Gastroesophageal sphincter (tissue), 4 donors: ENCODE data around the gene BRMS1L. TPM values are rescaled to one million over a fixed set of nuclear protein-coding genes. Genes with fewer than 3 reads are reported as not detected.

ENCODE experiments used
- ATAC-seq: fragments of 150-250 bp; one replicate; pipeline ENCODE4 v1.9.1; 2016; ENCODE audit warnings: mild to moderate bottlenecking, moderate library complexity
- H3K27ac ChIP-seq, 4 donors: fragments of 200-600 bp; sonication (generic) in 3 of 4; 1 replicate in 3 of 4; 2 replicates in 1 of 4; pipeline ENCODE4 v1.5.1; 2016 to 2019
- H3K27me3 ChIP-seq: fragments of 200-600 bp; sonication (generic); one replicate; pipeline ENCODE4 v1.5.1; 2019
- H3K36me3 ChIP-seq, 2 donors: fragments of 200-600 bp; sonication (generic); one replicate each; pipeline ENCODE4 v1.5.1; 2019; ENCODE audit warnings: control low read depth in 1 of 2
- H3K4me1 ChIP-seq, 3 donors: fragments of 200-600 bp; sonication (generic); 1 replicate in 2 of 3; 2 replicates in 1 of 3; pipeline ENCODE4 v1.5.1; 2016 to 2019; ENCODE audit warnings: control low read depth in 2 of 3
- H3K4me3 ChIP-seq, 2 donors: fragments of 200-600 bp; sonication (generic); one replicate each; pipeline ENCODE4 v1.5.1; 2019; ENCODE audit warnings: mild to moderate bottlenecking in 1 of 2, moderate library complexity in 1 of 2
- H3K9me3 ChIP-seq, 3 donors: fragments of 200-600 bp; sonication (generic); one replicate each; pipeline ENCODE4 v1.5.1; 2017 to 2019; ENCODE audit warnings: control low read depth in 2 of 3
- EP300 ChIP-seq: sonication (generic); formaldehyde crosslinking; IDR thresholded peaks from one replicate; pipeline ENCODE4 v1.6.1; 2017; ENCODE audit warnings: antibody characterized with exemption, mild to moderate bottlenecking
- POLR2A ChIP-seq, 2 donors: fragments of 450-650 bp; IDR thresholded peaks; one replicate each; pipeline ENCODE4 v1.6.1; 2017; ENCODE audit warnings: antibody characterized with exemption in 2 of 2, mild to moderate bottlenecking in 2 of 2, moderate library complexity in 1 of 2
- POLR2AphosphoS5 ChIP-seq: sonication (generic); formaldehyde crosslinking; IDR thresholded peaks from one replicate; pipeline ENCODE4 v1.6.1; 2017; ENCODE audit warnings: antibody characterized with exemption
- WGBS, 2 donors: methylation state at CpG; one replicate each; pipeline ENCODE4 v1.1.5; 2018; ENCODE audit warnings: low coverage in 1 of 2; 5-methylcytosine and 5-hydroxymethylcytosine counted together
- total RNA-seq, 4 donors: library from RNA; depleted of rRNA; stranded (reverse); fragments of >200 nt; gene quantifications; one replicate each; pipeline ENCODE4 v1.1.0, GENCODE V29; 2016
- TF ChIP-seq, protein P1 (sequence below), 4 experiments: fragments of 200-600 bp in 2 of 4; fragments of 450-650 bp in 2 of 4; sonication (generic) in 1 of 4; IDR thresholded peaks; one replicate each; pipeline ENCODE4 v1.5.1; 2017 to 2019; ENCODE audit warnings: antibody characterized with exemption in 4 of 4, mild to moderate bottlenecking in 2 of 4, moderate library complexity in 2 of 4

Gene BRMS1L
- total RNA-seq, 4 donors from 2014 or later: 5.4 to 8.9 (median 7.0) TPM

DNA sequence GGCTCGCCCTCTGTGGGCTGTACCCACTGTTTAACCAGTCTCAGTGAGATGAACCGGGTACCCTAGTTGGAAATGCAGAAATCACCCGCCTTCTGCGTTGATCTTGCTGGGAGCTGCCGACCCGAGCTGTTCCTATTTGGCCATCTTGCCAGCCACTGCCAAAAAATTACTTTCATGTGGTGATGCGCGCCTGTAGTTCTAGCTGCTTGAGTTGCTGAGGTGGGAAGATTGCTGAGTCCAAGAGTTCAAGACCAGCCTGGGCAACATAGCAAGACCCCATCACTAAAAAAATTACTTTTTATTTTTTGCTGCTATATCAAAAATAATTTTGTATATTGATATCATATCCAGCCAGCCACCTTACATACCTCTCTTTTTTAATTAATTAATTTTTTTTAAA lies 18.4 kb downstream of the BRMS1L start:
- no peaks in the 10 kb centered on the region for H3K4me1 ChIP-seq
- no peak overlapping the region for H3K27ac ChIP-seq
- TF ChIP-seq, protein P1, sequence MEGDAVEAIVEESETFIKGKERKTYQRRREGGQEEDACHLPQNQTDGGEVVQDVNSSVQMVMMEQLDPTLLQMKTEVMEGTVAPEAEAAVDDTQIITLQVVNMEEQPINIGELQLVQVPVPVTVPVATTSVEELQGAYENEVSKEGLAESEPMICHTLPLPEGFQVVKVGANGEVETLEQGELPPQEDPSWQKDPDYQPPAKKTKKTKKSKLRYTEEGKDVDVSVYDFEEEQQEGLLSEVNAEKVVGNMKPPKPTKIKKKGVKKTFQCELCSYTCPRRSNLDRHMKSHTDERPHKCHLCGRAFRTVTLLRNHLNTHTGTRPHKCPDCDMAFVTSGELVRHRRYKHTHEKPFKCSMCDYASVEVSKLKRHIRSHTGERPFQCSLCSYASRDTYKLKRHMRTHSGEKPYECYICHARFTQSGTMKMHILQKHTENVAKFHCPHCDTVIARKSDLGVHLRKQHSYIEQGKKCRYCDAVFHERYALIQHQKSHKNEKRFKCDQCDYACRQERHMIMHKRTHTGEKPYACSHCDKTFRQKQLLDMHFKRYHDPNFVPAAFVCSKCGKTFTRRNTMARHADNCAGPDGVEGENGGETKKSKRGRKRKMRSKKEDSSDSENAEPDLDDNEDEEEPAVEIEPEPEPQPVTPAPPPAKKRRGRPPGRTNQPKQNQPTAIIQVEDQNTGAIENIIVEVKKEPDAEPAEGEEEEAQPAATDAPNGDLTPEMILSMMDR (IDR thresholded peaks at IDR 0.05): no peak
- TF ChIP-seq EP300 (no peak), POLR2A (IDR thresholded peaks at IDR 0.05) (no peak), POLR2AphosphoS5 (no peak)
- H3K4me3 ChIP-seq: no peak overlapping the region
- 96% methylated on average over 4 of the region's 8 CpGs; no CpG with 5 or more reads in 1 of the 2 donors for WGBS, 2 donors
- H3K36me3 ChIP-seq: peaks cover 0 to 96% of the 10 kb centered on the region in 2 donors
- peaks cover 0 to 23% (median 0%) of the 10 kb centered on the region in 3 donors for H3K9me3 ChIP-seq
- no peak for ATAC-seq
- H3K27me3 ChIP-seq: no peaks in the 10 kb centered on the region

DNA sequence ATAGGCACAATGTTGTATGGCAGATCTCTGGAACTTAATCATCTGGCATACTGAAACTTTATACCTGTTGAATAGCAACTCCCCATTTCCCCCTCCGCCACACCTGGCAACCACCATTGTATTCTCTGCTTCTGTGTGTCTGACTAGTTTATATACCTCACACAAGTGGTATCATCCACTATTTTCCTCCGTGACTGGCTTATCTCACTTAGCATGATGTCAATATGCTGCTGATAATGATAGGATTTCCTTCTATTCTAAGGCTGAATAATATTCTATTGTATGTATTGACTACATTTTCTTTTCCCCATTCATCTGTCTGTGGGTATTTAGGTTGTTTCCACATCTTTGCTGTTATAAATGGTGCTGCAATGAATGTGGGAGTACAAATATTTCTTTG lies 21.5 kb downstream of the BRMS1L start:
- H3K27ac ChIP-seq: no peak overlapping the region
- H3K4me3 ChIP-seq: no peak overlapping the region
- H3K4me1 ChIP-seq: no peaks in the 10 kb centered on the region
- peaks cover 0 to 3% (median 0%) of the 10 kb centered on the region in 3 donors for H3K9me3 ChIP-seq
- no peak for ATAC-seq
- TF ChIP-seq POLR2AphosphoS5: no peak
- TF ChIP-seq, protein P1 (IDR thresholded peaks at IDR 0.05): no peak
- no peak for TF ChIP-seq POLR2A (IDR thresholded peaks at IDR 0.05)
- TF ChIP-seq EP300: no peak
- 87 to 100% methylated on average over 2 of the region's 2 CpGs for WGBS, 2 donors
- no peaks in the 10 kb centered on the region for H3K27me3 ChIP-seq
- peaks cover 0 to 86% of the 10 kb centered on the region in 2 donors for H3K36me3 ChIP-seq

DNA sequence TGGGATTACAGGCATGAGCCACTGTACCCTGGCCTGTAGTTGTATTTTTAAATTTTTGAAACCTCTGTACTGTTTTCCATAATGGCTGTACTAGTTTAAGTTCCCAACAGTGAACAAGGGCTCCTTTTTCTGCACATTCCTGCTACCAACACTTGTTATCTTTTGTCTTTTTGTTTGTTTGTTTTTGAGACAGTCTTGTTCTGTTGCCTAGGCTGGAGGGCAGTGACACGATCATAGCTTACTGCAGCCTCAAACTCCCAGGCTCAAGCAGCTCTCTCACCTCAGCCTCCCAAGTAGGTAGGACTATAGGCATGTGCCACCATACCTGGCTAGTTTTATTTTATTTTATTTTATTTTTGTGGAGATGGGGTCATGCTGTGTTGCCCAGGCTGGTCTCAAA lies 23.0 kb downstream of the BRMS1L start:
- Histone ChIP-seq H3K27ac (no peak overlapping the region), H3K4me3 (no peak overlapping the region), H3K9me3 (no peaks in the 10 kb centered on the region), H3K4me1 (no peaks in the 10 kb centered on the region), H3K27me3 (no peaks in the 10 kb centered on the region), H3K36me3 (peaks cover 0 to 71% of the 10 kb centered on the region in 2 donors)
- ATAC-seq: no peak
- WGBS, 2 donors: 43 to 88% methylated on average over 1 of the region's 1 CpG
- TF ChIP-seq, protein P1 (IDR thresholded peaks at IDR 0.05): no peak
- TF ChIP-seq EP300 (no peak), POLR2A (IDR thresholded peaks at IDR 0.05) (no peak)

DNA sequence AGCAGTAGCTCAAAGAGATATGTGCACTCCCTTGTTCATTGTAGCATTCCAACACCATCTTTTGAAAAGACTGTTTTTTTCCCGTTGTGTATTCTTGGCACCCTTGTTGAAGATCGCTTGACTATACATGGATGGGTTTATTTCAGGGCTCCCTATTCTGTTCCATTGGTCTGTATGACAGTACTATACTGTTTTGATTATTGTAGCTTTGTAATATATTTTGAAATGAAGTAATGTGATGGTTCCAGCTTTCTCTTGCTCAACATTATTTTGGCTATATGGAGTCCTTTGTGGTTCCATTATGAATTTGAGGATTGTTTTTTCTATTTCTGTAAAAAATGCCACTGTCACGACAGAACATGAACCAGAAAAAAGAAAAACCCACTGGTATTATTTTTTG lies 25.7 kb downstream of the BRMS1L start:
- Histone ChIP-seq H3K27ac (no peak overlapping the region), H3K36me3 (peaks cover 0 to 44% of the 10 kb centered on the region in 2 donors), H3K4me3 (no peak overlapping the region), H3K27me3 (no peaks in the 10 kb centered on the region), H3K9me3 (no peaks in the 10 kb centered on the region), H3K4me1 (no peaks in the 10 kb centered on the region)
- 92 to 100% methylated on average over 3 of the region's 3 CpGs for WGBS, 2 donors
- ATAC-seq: no peak
- TF ChIP-seq POLR2A (IDR thresholded peaks at IDR 0.05) (no peak), EP300 (no peak), POLR2AphosphoS5 (no peak)
- TF ChIP-seq, protein P1 (IDR thresholded peaks at IDR 0.05): no peak

DNA sequence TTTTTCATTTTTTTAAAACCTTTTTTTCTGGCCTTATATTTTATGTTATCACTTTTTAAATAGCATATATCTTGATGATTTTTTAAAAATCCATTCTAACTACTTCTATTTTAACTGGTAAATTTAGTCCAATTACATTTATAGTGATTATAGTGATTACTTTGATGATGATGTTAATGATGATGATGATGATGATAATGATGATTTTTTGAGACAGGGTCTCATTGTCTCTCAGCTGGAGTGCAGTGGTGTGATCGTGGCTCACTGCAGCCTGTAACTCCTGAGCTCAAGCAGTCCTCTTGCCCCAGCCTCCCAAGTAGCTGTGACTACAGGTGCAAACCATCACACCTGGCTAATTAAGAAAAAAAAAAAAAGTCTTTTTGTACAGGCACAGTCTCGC lies 27.1 kb downstream of the BRMS1L start:
- TF ChIP-seq EP300 (no peak), POLR2A (IDR thresholded peaks at IDR 0.05) (no peak), POLR2AphosphoS5 (no peak)
- TF ChIP-seq, protein P1 (IDR thresholded peaks at IDR 0.05): no peak
- ATAC-seq: no peak
- no peaks in the 10 kb centered on the region for H3K4me1 ChIP-seq
- no peaks in the 10 kb centered on the region for H3K27me3 ChIP-seq
- H3K27ac ChIP-seq: no peak overlapping the region
- H3K9me3 ChIP-seq: no peaks in the 10 kb centered on the region
- 83 to 89% methylated on average over 2 of the region's 2 CpGs for WGBS, 2 donors
- no peak overlapping the region for H3K4me3 ChIP-seq
- peaks cover 0 to 36% of the 10 kb centered on the region in 2 donors for H3K36me3 ChIP-seq
